H9 (cell line): ENCODE measurements around the gene VRK1. TPM values are rescaled to one million over a fixed set of nuclear protein-coding genes. Genes with fewer than 3 reads are reported as not detected.

Source experiments
- DNase-seq: peaks from one replicate; pipeline ENCODE4 v3.0.0-alpha.2; 2017
- H2AFZ ChIP-seq: one replicate; pipeline ENCODE4 v1.6.1; 2013; ENCODE audit warnings: mild to moderate bottlenecking, low read length, control low read depth, moderate library complexity
- H2AK5ac ChIP-seq: 2 replicates; pipeline ENCODE4 v1.6.1; 2013; ENCODE audit warnings: low read length, control low read depth, mixed read lengths; ENCODE audit not compliant: insufficient read length
- H2BK120ac ChIP-seq: one replicate; pipeline ENCODE4 v1.6.1; 2013; ENCODE audit warnings: low read depth, mild to moderate bottlenecking, low read length, control low read depth, inconsistent platforms; ENCODE audit not compliant: poor library complexity, severe bottlenecking
- H2BK12ac ChIP-seq: 2 replicates; pipeline ENCODE4 v1.6.1; 2013; ENCODE audit warnings: low read length, control low read depth, mixed read lengths, low read depth; ENCODE audit not compliant: insufficient read length
- H2BK15ac ChIP-seq: 2 replicates; pipeline ENCODE4 v1.6.1; 2013; ENCODE audit warnings: low read depth, low read length, control low read depth
- H2BK20ac ChIP-seq: one replicate; pipeline ENCODE4 v1.6.1; 2013; ENCODE audit warnings: low read depth, mild to moderate bottlenecking, low read length, control low read depth, inconsistent platforms; ENCODE audit not compliant: poor library complexity, severe bottlenecking
- H2BK5ac ChIP-seq: 2 replicates; pipeline ENCODE4 v1.6.1; 2013; ENCODE audit warnings: low read length, control low read depth, mixed read lengths; ENCODE audit not compliant: insufficient read length
- H3K14ac ChIP-seq: 2 replicates; pipeline ENCODE4 v1.6.1; 2013; ENCODE audit warnings: low read length, control low read depth; ENCODE audit not compliant: insufficient read depth
- H3K18ac ChIP-seq: 2 replicates; pipeline ENCODE4 v1.6.1; 2013; ENCODE audit warnings: low read depth, mild to moderate bottlenecking, mixed read lengths, low read length, control low read depth; ENCODE audit not compliant: insufficient read length
- H3K23ac ChIP-seq: 2 replicates; pipeline ENCODE4 v1.6.1; 2013; ENCODE audit warnings: low read length, control low read depth, mixed read lengths, low read depth; ENCODE audit not compliant: insufficient read length
- H3K23me2 ChIP-seq: 2 replicates; pipeline ENCODE4 v1.6.1; 2013; ENCODE audit warnings: low read depth, mild to moderate bottlenecking, mixed read lengths, low read length, control low read depth; ENCODE audit not compliant: insufficient read length, poor library complexity, severe bottlenecking
- H3K27ac ChIP-seq: 2 replicates; pipeline ENCODE4 v1.5.1; 2013; ENCODE audit warnings: low read length, control low read depth, mixed read lengths, low read depth; ENCODE audit not compliant: insufficient read length
- H3K27me3 ChIP-seq: 2 replicates; pipeline ENCODE4 v1.6.1; 2013; ENCODE audit warnings: low read length, control low read depth, inconsistent platforms; ENCODE audit not compliant: insufficient read depth
- H3K4ac ChIP-seq: 2 replicates; pipeline ENCODE4 v1.6.1; 2013; ENCODE audit warnings: low read depth, mild to moderate bottlenecking, control low read depth, inconsistent platforms, low read length, moderate library complexity
- H3K4me1 ChIP-seq: 2 replicates; pipeline ENCODE4 v1.6.1; 2013; ENCODE audit warnings: low read length, control low read depth, inconsistent platforms; ENCODE audit not compliant: insufficient read depth
- H3K4me2 ChIP-seq: 2 replicates; pipeline ENCODE4 v1.6.1; 2013; ENCODE audit warnings: low read length, control low read depth, mixed read lengths; ENCODE audit not compliant: insufficient read length, insufficient read depth
- H3K56ac ChIP-seq: 2 replicates; pipeline ENCODE4 v1.6.1; 2013; ENCODE audit warnings: low read depth, mild to moderate bottlenecking, mixed read lengths, low read length, control low read depth; ENCODE audit not compliant: insufficient read length
- H3K79me1 ChIP-seq: 2 replicates; pipeline ENCODE4 v1.6.1; 2013; ENCODE audit warnings: low read depth, mild to moderate bottlenecking, moderate library complexity, low read length, control low read depth, inconsistent platforms; ENCODE audit not compliant: insufficient read depth, poor library complexity, severe bottlenecking
- H3K79me2 ChIP-seq: 2 replicates; pipeline ENCODE4 v1.6.1; 2013; ENCODE audit warnings: low read length, control low read depth, inconsistent platforms; ENCODE audit not compliant: insufficient read depth
- H3K9ac ChIP-seq: 2 replicates; pipeline ENCODE4 v1.6.1; 2013; ENCODE audit warnings: low read length, control low read depth, mixed read lengths; ENCODE audit not compliant: insufficient read length; ENCODE audit errors: extremely low read depth
- H3K9me3 ChIP-seq: one replicate; pipeline ENCODE4 v1.6.1; 2013; ENCODE audit warnings: low read depth, low read length, inconsistent platforms; ENCODE audit not compliant: control insufficient read depth
- H3T11ph ChIP-seq: one replicate; pipeline ENCODE4 v1.6.1; 2013; ENCODE audit warnings: mild to moderate bottlenecking, low read length, control low read depth, inconsistent platforms
- H4K20me1 ChIP-seq: one replicate; pipeline ENCODE4 v1.6.1; 2013; ENCODE audit not compliant: control insufficient read depth, insufficient read length, insufficient read depth
- H4K5ac ChIP-seq: 2 replicates; pipeline ENCODE4 v1.6.1; 2013; ENCODE audit warnings: low read depth, mild to moderate bottlenecking, mixed read lengths, low read length, control low read depth; ENCODE audit not compliant: insufficient read length
- H4K8ac ChIP-seq: replicated peaks from 2 replicates; pipeline ENCODE4 v1.6.1; 2013; ENCODE audit warnings: low read length, control low read depth, mixed read lengths, low read depth; ENCODE audit not compliant: insufficient read length
- H4K91ac ChIP-seq: 2 replicates; pipeline ENCODE4 v1.6.1; 2013; ENCODE audit warnings: low read depth, mild to moderate bottlenecking, moderate library complexity, mixed read lengths, low read length, control low read depth; ENCODE audit not compliant: insufficient read length
- H3K27ac Mint-ChIP-seq, 3 experiments: 2 replicates in 2 of 3; 3 replicates in 1 of 3; pipeline ENCODE4 v1.8.0; 2020 to 2021; ENCODE audit warnings: mixed read lengths in 3 of 3, mild to moderate bottlenecking in 1 of 3, moderate library complexity in 1 of 3
- H3K27me3 Mint-ChIP-seq: 2 replicates; pipeline ENCODE4 v1.8.0; 2021; ENCODE audit warnings: low read depth, mild to moderate bottlenecking, moderate library complexity, mixed read lengths
- H3K36me3 Mint-ChIP-seq, 3 experiments: 2 replicates in 2 of 3; 3 replicates in 1 of 3; pipeline ENCODE4 v1.8.0; 2020 to 2021; ENCODE audit warnings: low read depth in 3 of 3, mixed read lengths in 3 of 3; ENCODE audit not compliant: insufficient read depth in 1 of 3
- H3K4me1 Mint-ChIP-seq, 2 experiments: 2 replicates each; pipeline ENCODE4 v1.8.0; 2020; ENCODE audit warnings: mixed read lengths in 2 of 2
- H3K4me3 Mint-ChIP-seq, 2 experiments: 2 replicates in 1 of 2; 3 replicates in 1 of 2; pipeline ENCODE4 v1.8.0; 2020 to 2021; ENCODE audit warnings: mild to moderate bottlenecking in 2 of 2, mixed read lengths in 2 of 2, moderate library complexity in 1 of 2
- H3K9me3 Mint-ChIP-seq, 2 experiments: 2 replicates in 1 of 2; 3 replicates in 1 of 2; pipeline ENCODE4 v1.8.0; 2020; ENCODE audit warnings: mild to moderate bottlenecking in 2 of 2, mixed read lengths in 2 of 2, moderate library complexity in 1 of 2
- CTCF ChIP-seq: fragments of 200-600 bp; sonication (generic); conservative IDR thresholded peaks from 3 replicates; pipeline ENCODE4 v1.8.0; 2021; ENCODE audit warnings: antibody characterized with exemption, mild to moderate bottlenecking
- WGBS: extraction: QIAGEN DNeasy Blood & Tissue Kit; methylation state at CpG from one replicate; pipeline ENCODE4 v1.1.7; 2013; ENCODE audit warnings: missing lambda C conversion rate, low lambda C conversion rate, mixed read lengths; ENCODE audit not compliant: insufficient read length; ENCODE audit errors: extremely low coverage; 5-methylcytosine and 5-hydroxymethylcytosine counted together
- total RNA-seq: library from RNA; stranded (reverse); gene quantifications from 2 replicates; pipeline ENCODE4 v1.2.1, GENCODE V29; 2021

The VRK1 gene
- total RNA-seq, 1 experiment from 2014 or later: 55.7 TPM

GRCh38 chr14:96780500-96780899 lies 16.7 kb upstream of the VRK1 start:
- Mint-ChIP-seq H3K27me3 (peaks cover 2% of the 10 kb centered on the region), H3K4me3 (no peak overlapping the region), H3K4me1 (no peaks in the 10 kb centered on the region), H3K9me3 (no peaks in the 10 kb centered on the region; a peak in 1 of 5 replicates), H3K36me3 (no peaks in the 10 kb centered on the region; a peak in 1 of 7 replicates), H3K27ac (no peak overlapping the region)
- Histone ChIP-seq H3K79me1 (no peaks in the 10 kb centered on the region), H3K23me2 (no peaks in the 10 kb centered on the region), H3K27ac (no peak overlapping the region), H4K20me1 (no peaks in the 10 kb centered on the region), H3K9me3 (no peaks in the 10 kb centered on the region), H3K27me3 (no peaks in the 10 kb centered on the region), H3K4me1 (no peaks in the 10 kb centered on the region), H2BK120ac (no peak overlapping the region), H2BK5ac (no peak overlapping the region), H4K91ac (no peak overlapping the region), H2AK5ac (no peak overlapping the region), H3T11ph (no peak overlapping the region), H4K8ac (no peak overlapping the region), H3K56ac (no peak overlapping the region), H4K5ac (no peak overlapping the region), H3K14ac (no peak overlapping the region), H3K9ac (no peak overlapping the region), H2AFZ (no peak overlapping the region), H3K18ac (no peak overlapping the region), H3K4ac (no peak overlapping the region), H2BK12ac (no peak overlapping the region), H2BK20ac (no peak overlapping the region), H3K79me2 (no peaks in the 10 kb centered on the region), H3K23ac (no peak overlapping the region), H2BK15ac (no peak overlapping the region), H3K4me2 (no peak overlapping the region)
- TF ChIP-seq CTCF: no peak
- DNase-seq: no peak
- no CpG with 5 or more reads among the region's 3 CpGs for WGBS
